PC-9 (cell line): ENCODE results near the gene HOXD11. TPM values are rescaled to one million over a fixed set of nuclear protein-coding genes. Genes with fewer than 3 reads are reported as not detected.

Experiments
- BruUV-seq: library from RNA; stranded (reverse); fragments of 400-500 nt; replicated peaks from 2 replicates; lab custom pipeline; 2021; lab: Mats Ljungman, UMichigan
- CTCF ChIA-PET: fragments of 300-600 bp; sonication (Branson Sonifier 250); formaldehyde crosslinking; loops from one replicate; lab custom pipeline; 2022; ENCODE audit warnings: antibody characterized with exemption; lab: Charles Lee
- POLR2A ChIA-PET: fragments of 300-600 bp; sonication (Branson Sonifier 250); formaldehyde crosslinking; loops from one replicate; lab custom pipeline; 2022; ENCODE audit warnings: antibody characterized with exemption; ENCODE audit not compliant: unreplicated experiment; lab: Charles Lee
- DNase-seq, 2 experiments: peaks; one replicate each; pipeline versions ENCODE4 v3.0.0 to v3.0.0-alpha.2; 2015 to 2022; ENCODE audit warnings: mixed read lengths in 1 of 2
- H2AFZ ChIP-seq: fragments of 200-600 bp; sonication (generic); 2 replicates; pipeline ENCODE4 v1.8.1; 2017; ENCODE audit warnings: antibody characterized with exemption
- H3F3A ChIP-seq: fragments of 200-600 bp; sonication (generic); 2 replicates; pipeline ENCODE4 v1.8.1; 2017; ENCODE audit warnings: antibody characterized with exemption, mild to moderate bottlenecking, low read depth; ENCODE audit not compliant: insufficient read depth
- H3K27ac ChIP-seq: fragments of 200-600 bp; sonication (generic); 2 replicates; pipeline ENCODE4 v1.6.1; 2016; ENCODE audit warnings: mixed run types
- H3K27me3 ChIP-seq: fragments of 200-600 bp; sonication (generic); 2 replicates; pipeline ENCODE4 v1.6.1; 2016; ENCODE audit warnings: low read depth, mixed run types; ENCODE audit not compliant: insufficient read depth
- H3K36me3 ChIP-seq: fragments of 200-600 bp; sonication (generic); 2 replicates; pipeline ENCODE4 v1.6.1; 2016; ENCODE audit warnings: low read depth, mixed run types
- H3K4me1 ChIP-seq: fragments of 200-600 bp; sonication (generic); replicated peaks from 2 replicates; pipeline ENCODE4 v1.6.1; 2016; ENCODE audit warnings: mixed run types; ENCODE audit not compliant: insufficient read depth
- H3K4me2 ChIP-seq: fragments of 200-600 bp; sonication (generic); 2 replicates; pipeline ENCODE4 v1.6.1; 2017; ENCODE audit warnings: mixed run types
- H3K4me3 ChIP-seq: fragments of 200-600 bp; sonication (generic); 2 replicates; pipeline ENCODE4 v1.6.1; 2016; ENCODE audit warnings: mixed run types
- H3K79me2 ChIP-seq: fragments of 200-600 bp; sonication (generic); 2 replicates; pipeline ENCODE4 v1.6.1; 2017; ENCODE audit warnings: low read depth, mixed run types
- H3K9me2 ChIP-seq: fragments of 200-600 bp; sonication (generic); 2 replicates; pipeline ENCODE4 v1.8.1; 2017; ENCODE audit warnings: mild to moderate bottlenecking; ENCODE audit not compliant: insufficient read depth
- H3K9me3 ChIP-seq: fragments of 200-600 bp; sonication (generic); 2 replicates; pipeline ENCODE4 v1.8.1; 2016; ENCODE audit warnings: low read depth; ENCODE audit not compliant: insufficient read depth
- H4K20me1 ChIP-seq: fragments of 200-600 bp; sonication (generic); 2 replicates; pipeline ENCODE4 v1.8.1; 2017; ENCODE audit not compliant: insufficient read depth
- EZH2 ChIP-seq: fragments of 200-600 bp; sonication (generic); IDR thresholded peaks from 2 replicates; pipeline ENCODE4 v1.8.0; 2017; ENCODE audit warnings: antibody characterized with exemption, low read depth
- intact Hi-C: fragments of 100-400 bp; cut with micrococcal nuclease; formaldehyde crosslinking; loops from one replicate; pipeline ENCODE4 v1.10.0; 2022; ENCODE audit not compliant: unreplicated experiment
- total RNA-seq: library from RNA; stranded (reverse); gene quantifications from 2 replicates; pipeline ENCODE4 v1.2.3, GENCODE V29; 2021
- TF ChIP-seq, protein P1 (sequence below): fragments of 200-600 bp; sonication (generic); conservative IDR thresholded peaks from 2 replicates; pipeline ENCODE4 v1.6.1; 2017; ENCODE audit warnings: mixed run types, antibody characterized with exemption, mild to moderate bottlenecking, moderate library complexity

The HOXD11 gene
- total RNA-seq, 1 experiment from 2014 or later: not detected

DNA sequence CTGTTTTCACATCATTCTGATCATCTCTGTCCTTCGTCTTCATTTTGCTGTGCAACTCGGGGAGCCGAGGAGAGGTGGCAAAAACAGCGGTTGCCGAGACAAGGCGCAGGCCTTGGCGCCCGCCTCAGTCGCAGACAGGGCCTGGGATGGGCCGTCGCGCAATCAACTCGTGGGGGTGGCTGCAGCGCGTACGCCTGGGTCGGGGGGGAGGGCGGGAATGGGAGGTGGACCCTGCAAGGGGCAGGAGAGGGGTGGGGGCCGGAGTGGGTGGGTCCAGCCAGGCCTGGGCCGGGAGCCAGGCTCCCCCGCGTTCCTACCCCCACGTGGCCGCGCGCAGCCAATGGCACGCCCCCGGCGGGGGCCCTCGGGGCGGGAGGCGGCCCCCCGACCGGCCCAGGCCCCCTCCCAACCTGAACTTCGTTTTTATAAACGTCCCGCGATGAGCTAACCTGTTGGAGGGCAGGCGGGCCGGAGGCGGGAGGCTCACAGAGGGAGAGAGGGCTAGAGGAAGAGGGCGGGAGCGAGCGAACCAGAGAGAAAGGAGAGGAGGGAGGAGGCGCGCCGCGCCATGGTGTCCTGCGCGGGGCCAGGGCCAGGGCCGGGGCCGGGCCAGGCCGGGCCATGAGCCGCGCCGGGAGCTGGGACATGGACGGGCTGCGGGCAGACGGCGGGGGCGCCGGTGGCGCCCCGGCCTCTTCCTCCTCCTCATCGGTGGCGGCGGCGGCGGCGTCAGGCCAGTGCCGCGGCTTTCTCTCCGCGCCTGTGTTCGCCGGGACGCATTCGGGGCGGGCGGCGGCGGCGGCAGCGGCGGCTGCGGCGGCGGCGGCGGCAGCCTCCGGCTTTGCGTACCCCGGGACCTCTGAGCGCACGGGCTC is 14.6 kb upstream of the HOXD11 start, which contains the start of gene HOXD13:
HOXD13 (plus strand) TSS at position 452 of the 875 bp plus-strand sequence; CDS start at position 622, 170 bp downstream.
- Histone ChIP-seq H3K27ac (no peak within 1 kb of the TSS), H3K79me2 (no peaks in the 10 kb centered on the region), H3K36me3 (no peaks in the 10 kb centered on the region), H3K4me1 (peaks cover 10% of the 10 kb centered on the region; the same call in 1 of the 2 replicates), H3K4me2 (no peak within 1 kb of the TSS), H3K9me3 (no peaks in the 10 kb centered on the region), H3F3A (no peaks in the 10 kb centered on the region), H3K4me3 (no peak within 1 kb of the TSS), H3K27me3 (peaks cover 82% of the 10 kb centered on the region), H3K9me2 (no peaks in the 10 kb centered on the region), H2AFZ (no peak within 1 kb of the TSS), H4K20me1 (no peaks in the 10 kb centered on the region)
- BruUV-seq: no TSS peak
- intact Hi-C loops: loop anchor here (10.0 kb wide), 1 partner anchor 1628 kb away; no protein-coding TSS in a partner anchor
- ChIA-PET POLR2A (no interaction called here), CTCF (no interaction called here)
- DNase-seq: no peak
- TF ChIP-seq EZH2: no peak
- TF ChIP-seq, protein P1, sequence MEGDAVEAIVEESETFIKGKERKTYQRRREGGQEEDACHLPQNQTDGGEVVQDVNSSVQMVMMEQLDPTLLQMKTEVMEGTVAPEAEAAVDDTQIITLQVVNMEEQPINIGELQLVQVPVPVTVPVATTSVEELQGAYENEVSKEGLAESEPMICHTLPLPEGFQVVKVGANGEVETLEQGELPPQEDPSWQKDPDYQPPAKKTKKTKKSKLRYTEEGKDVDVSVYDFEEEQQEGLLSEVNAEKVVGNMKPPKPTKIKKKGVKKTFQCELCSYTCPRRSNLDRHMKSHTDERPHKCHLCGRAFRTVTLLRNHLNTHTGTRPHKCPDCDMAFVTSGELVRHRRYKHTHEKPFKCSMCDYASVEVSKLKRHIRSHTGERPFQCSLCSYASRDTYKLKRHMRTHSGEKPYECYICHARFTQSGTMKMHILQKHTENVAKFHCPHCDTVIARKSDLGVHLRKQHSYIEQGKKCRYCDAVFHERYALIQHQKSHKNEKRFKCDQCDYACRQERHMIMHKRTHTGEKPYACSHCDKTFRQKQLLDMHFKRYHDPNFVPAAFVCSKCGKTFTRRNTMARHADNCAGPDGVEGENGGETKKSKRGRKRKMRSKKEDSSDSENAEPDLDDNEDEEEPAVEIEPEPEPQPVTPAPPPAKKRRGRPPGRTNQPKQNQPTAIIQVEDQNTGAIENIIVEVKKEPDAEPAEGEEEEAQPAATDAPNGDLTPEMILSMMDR: no peak

DNA sequence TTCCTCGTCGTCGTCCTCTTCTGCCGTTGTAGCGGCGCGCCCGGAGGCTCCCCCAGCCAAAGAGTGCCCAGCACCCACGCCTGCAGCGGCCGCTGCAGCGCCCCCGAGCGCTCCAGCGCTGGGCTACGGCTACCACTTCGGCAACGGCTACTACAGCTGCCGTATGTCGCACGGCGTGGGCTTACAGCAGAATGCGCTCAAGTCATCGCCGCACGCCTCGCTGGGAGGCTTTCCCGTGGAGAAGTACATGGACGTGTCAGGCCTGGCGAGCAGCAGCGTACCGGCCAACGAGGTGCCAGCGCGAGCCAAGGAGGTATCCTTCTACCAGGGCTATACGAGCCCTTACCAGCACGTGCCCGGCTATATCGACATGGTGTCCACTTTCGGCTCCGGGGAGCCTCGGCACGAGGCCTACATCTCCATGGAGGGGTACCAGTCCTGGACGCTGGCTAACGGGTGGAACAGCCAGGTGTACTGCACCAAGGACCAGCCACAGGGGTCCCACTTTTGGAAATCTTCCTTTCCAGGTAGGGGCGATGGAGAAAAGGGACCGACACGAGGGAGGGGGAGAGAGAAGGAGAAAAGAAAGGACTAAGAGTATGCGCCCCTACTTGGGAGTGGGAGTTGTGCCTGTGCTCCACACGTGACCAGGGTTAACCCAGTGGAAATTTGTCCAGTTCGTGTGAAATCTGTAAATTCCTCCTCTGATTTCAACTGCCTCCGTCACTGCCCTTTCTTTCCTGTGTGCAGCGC is 13.8 kb upstream of the HOXD11 start:
- no peaks in the 10 kb centered on the region for H3K79me2 ChIP-seq
- peaks cover 74% of the 10 kb centered on the region for H3K27me3 ChIP-seq
- H3K9me2 ChIP-seq: no peaks in the 10 kb centered on the region
- H3K4me2 ChIP-seq: no peak overlapping the region
- H3K4me3 ChIP-seq: no peak overlapping the region
- DNase-seq: no peak
- H3K9me3 ChIP-seq: no peaks in the 10 kb centered on the region
- H3K4me1 ChIP-seq: peaks cover 13% of the 10 kb centered on the region; the same call in 1 of the 2 replicates
- CTCF ChIA-PET: no interaction called here
- H3K36me3 ChIP-seq: no peaks in the 10 kb centered on the region
- no peak for TF ChIP-seq EZH2
- H3K27ac ChIP-seq: no peak overlapping the region
- H4K20me1 ChIP-seq: no peaks in the 10 kb centered on the region
- POLR2A ChIA-PET: interaction anchor here (0.6 kb wide), 1 partner anchor 829 kb away, joined by 3 read pairs; no protein-coding TSS in a partner anchor
- H3F3A ChIP-seq: no peaks in the 10 kb centered on the region
- intact Hi-C loops: loop anchor here (10.0 kb wide), 1 partner anchor 1629 kb away; no protein-coding TSS in a partner anchor
- H2AFZ ChIP-seq: no peak overlapping the region
- no TSS peak for BruUV-seq

DNA sequence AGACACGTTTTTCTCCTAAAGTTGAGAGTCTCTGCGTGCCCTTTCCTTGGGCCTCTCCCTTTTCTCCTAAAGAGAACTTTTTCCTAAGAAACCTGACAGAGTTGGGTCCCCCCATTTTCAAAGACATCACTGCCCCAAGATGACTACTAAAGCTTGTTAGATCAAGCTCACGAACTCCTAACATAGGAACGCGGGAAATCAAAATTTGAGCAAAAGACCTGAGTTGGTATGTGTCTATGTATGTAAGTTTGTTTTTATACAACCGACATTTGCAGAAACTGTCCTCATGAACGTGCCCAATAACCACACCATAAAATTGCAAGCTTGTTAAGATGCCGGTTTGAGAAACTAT is 13.2 kb upstream of the HOXD11 start:
- Histone ChIP-seq H3F3A (no peaks in the 10 kb centered on the region), H3K27me3 (peaks cover 68% of the 10 kb centered on the region), H3K79me2 (no peaks in the 10 kb centered on the region), H3K36me3 (no peaks in the 10 kb centered on the region), H4K20me1 (no peaks in the 10 kb centered on the region), H3K4me1 (peaks cover 13% of the 10 kb centered on the region; the same call in 1 of the 2 replicates), H3K9me3 (no peaks in the 10 kb centered on the region), H3K9me2 (no peaks in the 10 kb centered on the region), H2AFZ (no peak overlapping the region), H3K4me3 (no peak overlapping the region), H3K4me2 (no peak overlapping the region), H3K27ac (no peak overlapping the region)
- no TSS peak for BruUV-seq
- intact Hi-C loops: loop anchor here (10.0 kb wide), 1 partner anchor 1629 kb away; no protein-coding TSS in a partner anchor
- TF ChIP-seq, protein P1: no peak
- TF ChIP-seq EZH2: no peak
- DNase-seq: no peak
- ChIA-PET CTCF (no interaction called here), POLR2A (interaction anchor here (0.6 to 0.7 kb wide), 2 partner anchors 829 to 917 kb away, joined by 3 to 9 read pairs; no protein-coding TSS in a partner anchor)
